Measurements from ENCODE around the gene CTAG1B.

- TF ChIP-seq EP300 (conservative IDR thresholded peaks at IDR 0.05; ENCODE audit: poor library complexity, severe bottlenecking) = no peak
- TF ChIP-seq CTCF (IDR thresholded peaks at IDR 0.05; ENCODE audit: poor library complexity, severe bottlenecking) = no peak
- TF ChIP-seq EZH2 (IDR thresholded peaks at IDR 0.05; ENCODE audit: borderline replicate concordance, insufficient read depth, low read length, poor library complexity, severe bottlenecking) = no peak
- no peak for TF ChIP-seq SMC3 (conservative IDR thresholded peaks at IDR 0.05; ENCODE audit: poor library complexity)
- TF ChIP-seq TAF1 (IDR thresholded peaks at IDR 0.05; ENCODE audit: low read depth) = no peak
Observed at GRCh38 chrX:154607370-154607769, 11.7 kb downstream of the CTAG1B start.
